SH-SY5Y (cell line): Measurements from ENCODE around the gene SLC25A5.

Experiments
- GATA2 ChIP-seq: IDR thresholded peaks from 2 replicates; pipeline ENCODE4 v1.6.1; 2011; ENCODE audit warnings: mild to moderate bottlenecking, low read depth, low read length
- GATA3 ChIP-seq: IDR thresholded peaks from 2 replicates; pipeline ENCODE4 v1.6.1; 2011; ENCODE audit warnings: low read depth, mild to moderate bottlenecking, low read length, moderate library complexity

SLC25A5 gene

DNA sequence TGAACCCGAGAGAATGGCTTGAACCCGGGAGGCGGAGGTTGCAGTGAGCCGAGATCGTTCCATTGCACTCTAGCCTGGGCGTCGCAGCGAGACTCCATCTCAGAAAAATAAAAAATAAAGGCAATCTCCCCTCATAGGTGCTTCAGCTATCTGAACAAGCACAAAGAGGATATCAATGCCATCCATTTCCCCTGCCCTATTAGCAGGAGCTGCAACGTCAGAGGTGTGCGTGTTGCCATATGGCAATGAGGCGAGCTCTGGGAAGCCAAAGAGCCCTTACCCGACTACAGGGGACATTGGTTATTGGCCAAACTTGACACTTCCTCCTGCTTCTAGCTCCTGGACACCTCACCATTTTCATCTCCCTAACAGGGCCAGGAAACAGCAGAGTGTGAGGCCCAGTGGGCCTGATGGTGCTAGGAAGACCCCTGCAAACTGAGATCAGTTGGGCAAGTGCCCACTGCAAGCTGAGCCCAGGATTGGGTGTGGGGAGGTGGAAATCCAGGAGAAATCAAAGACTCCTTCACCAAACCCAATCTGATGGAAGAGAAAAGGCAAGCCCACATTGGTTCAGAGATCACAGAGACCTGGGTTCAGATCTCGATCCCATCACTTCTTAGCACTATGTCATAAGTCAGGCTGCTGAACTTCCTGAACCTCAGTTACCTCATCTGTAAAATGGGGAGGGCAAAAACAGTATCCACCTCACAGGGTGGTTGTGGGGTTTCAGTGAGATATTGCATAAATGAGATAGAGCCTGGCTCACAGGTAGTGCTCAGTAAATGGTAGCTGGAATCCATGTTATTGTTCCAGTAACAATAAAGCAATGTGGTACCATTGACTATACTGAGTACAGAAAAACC is 21.2 kb downstream of the SLC25A5 start:
- no peak for TF ChIP-seq GATA2
- TF ChIP-seq GATA3 = no peak

DNA sequence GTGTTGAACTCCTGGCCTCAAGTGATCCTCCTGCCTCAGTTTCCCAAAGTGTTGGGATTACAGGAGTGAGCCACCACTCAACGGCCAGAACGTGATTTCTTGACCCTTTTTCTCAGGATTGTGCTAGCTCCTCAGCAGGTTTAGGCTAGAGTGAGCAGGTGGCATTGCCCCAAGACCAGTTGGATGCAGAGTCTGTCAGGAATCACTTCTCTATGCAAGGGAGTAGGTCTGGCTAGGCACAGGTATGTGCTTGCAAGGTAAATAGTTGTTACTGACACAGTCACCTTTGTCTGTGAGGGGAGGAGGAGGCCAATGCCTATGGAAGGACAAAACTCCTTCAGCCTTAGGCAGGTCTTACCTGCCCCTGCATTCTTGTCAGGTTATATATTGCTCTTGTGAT is 24.2 kb downstream of the SLC25A5 start:
- TF ChIP-seq GATA3 = no peak

DNA sequence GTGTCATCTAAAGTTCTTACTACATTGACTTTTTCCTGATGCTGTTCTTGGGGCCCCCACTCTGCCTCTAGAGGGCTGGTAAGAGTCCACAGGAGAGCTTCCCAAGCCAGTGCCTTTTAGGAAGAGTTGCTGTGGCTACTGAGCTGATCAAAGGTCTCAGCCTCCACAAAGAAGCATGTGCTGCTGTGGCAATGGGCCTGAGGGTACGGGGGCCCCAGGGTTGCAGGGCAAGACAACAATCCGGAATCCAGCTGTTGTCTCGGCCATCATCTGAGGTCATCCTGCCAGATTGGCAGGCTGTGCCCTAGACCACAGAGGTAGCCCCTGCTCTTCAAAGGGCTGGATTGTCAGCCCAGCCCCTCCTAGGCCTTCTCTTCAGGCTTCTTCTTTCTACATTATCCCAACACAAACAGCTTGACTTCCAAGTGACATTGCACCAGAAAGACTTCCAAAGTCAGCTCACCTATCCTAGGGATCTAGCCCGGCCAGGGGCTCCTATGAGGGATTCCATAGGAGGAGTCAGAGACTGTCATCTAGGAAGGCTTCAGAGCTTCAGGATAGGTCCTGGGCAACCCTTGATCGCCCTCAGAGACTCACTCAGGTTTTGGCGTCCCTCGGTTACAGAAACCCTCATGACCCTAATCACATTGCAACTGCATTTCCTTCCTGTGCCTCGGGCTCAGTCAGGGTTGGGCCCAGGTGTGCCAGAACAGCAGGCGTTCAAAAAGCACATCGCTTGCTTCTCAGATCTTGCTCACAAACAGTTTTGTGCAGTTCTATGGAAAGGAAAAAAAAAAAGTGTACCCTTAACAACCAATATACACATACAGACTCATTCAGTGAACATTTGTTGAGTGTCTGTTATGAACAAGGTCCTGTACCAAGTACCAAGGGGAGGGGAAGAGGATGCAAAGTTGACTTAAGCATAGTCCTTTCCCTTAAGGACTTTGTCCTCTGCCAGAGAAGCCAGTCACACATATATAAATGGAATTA is 27.8 kb downstream of the SLC25A5 start:
- TF ChIP-seq GATA2 (no peak), GATA3 (no peak)

DNA sequence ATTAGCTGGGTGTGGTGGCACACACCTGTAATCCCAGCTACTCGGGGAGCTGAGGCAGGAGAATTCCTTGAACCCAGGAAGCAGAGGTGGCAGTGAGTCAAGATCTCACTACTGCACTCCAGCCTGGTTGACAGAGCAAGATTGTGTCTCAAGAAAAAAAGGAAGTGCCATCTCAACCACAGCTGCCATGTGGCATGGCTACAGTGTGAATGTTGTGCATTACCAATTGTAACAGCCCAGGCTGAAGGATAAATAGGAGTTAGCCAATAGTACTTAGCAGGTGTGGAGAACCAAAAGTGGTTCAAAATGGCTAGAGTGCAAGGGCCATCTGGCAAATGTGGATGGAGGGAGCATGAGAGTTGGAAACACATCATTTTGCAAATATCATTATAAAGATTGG is 28.9 kb downstream of the SLC25A5 start:
- TF ChIP-seq GATA2 = no peak
- no peak for TF ChIP-seq GATA3

DNA sequence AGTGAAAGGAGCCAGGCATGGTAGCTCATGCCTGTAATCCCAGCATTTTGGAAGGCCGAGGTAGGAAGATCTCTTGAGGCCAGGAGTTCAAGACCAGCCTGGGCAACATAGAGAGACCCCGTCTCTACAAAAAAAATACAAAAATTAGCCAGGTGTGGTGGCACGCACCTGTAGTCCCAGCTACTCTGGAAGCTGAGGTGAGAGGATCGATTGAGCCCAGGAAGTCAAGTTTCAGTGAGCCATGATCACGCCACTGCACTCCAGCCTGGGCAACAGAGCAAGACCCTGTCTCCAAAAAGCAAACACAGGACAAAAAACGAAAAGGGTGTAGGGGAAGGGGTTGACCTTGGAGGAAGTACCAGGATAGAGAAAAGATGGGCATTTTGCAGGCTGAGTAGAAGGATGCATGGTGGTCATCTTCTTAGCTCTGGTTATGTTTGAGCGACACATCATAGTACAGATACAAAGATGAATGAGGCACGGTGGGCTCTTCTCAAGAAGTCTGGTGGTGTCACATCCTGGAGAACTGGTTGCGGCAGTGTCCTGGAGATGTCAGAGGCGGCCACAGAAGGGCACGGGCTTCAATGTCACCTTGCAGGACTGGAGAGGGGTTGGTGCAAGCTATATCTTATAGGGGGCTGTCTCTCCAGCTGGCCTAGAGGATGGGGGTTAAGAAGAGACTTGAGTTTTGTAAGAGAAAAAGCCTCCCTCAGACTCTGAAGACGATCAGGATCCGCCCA is 32.0 kb downstream of the SLC25A5 start:
- no peak for TF ChIP-seq GATA3
- TF ChIP-seq GATA2 = no peak

DNA sequence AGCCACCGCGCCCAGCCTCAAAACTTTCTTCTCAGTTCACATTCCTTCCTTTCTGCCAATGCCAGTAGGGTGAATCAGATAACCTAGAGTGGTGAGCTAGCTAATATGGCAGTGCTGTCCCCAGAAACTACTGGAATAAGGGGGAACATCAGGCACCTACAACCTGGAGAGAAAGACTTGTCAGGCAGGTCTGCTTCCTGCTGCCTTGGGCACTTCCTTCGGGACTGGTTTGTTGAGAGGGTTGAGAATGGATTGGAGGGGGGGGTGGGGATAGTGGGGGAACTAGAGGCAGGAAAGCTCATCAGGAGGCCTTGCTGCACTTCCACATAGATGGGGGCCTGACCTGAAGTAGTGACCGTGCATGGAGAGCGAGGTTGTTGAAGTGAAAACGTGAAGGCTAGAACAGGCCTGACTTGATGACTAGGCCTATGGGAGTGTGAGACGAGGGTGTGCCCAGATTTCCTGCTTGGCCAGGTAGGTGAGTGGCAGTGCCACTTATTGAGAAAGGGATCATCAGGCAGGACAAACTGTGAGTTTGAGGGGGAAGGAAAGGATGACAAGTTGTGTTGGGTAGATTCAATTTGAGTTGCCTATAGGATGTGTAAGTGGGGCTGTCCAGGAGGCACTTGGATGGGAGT is 33.4 kb downstream of the SLC25A5 start:
- no peak for TF ChIP-seq GATA2
- no peak for TF ChIP-seq GATA3

DNA sequence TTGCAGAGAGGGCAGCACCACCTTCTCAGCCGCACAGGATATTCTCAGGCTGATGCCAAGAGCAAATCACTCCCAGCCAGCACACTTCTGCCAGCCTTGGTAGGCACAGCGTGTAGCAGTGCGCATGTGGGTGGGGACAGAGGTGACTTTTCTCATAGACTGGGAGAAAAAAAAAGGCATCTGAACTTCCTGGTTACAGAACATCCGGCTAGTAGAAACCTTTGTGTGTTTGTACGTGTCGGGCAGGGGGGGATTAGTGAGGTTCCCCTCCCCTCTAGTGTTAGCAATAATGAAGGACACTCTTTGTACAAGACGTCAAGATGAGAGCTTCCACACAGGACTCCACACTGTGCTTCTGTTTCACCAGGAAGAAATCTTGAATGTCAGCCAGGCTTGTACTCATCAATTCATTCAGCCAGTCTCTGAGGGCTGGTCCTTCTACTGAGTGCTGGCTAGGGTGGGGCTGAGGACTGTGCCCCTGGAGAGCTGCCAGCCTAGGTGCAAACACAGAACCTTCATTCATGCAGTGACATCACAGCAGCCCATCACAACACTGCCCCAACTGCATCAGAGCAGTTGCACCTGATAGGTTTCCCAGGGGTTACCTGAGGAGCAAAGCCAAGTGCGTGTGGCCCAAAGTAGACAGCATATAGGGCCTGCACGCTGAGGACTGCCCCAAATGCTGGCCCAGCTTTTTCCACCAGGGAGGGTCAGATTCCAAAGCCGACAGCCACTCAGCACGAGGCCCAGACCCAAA is 34.7 kb downstream of the SLC25A5 start:
- TF ChIP-seq GATA2 (no peak), GATA3 (no peak)

DNA sequence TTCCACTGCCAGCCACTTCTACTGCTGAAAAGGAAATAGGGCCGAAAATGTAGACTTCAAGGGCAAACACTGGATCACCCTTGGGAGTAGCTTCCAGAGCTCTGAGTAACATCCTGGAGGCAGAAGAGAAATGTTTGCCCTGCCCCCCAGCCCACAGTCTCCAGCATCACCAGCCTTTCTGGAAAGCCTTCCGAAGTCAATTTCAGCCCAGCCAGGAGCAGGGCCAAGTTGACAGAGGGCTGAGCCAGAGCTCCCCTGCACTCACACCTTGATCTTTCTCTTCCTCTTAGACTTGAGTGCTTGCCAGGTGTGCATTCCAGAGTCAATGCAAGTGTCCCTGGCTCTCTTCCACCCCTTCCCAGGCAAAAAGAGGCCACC is 35.2 kb downstream of the SLC25A5 start:
- no peak for TF ChIP-seq GATA3
- no peak for TF ChIP-seq GATA2

DNA sequence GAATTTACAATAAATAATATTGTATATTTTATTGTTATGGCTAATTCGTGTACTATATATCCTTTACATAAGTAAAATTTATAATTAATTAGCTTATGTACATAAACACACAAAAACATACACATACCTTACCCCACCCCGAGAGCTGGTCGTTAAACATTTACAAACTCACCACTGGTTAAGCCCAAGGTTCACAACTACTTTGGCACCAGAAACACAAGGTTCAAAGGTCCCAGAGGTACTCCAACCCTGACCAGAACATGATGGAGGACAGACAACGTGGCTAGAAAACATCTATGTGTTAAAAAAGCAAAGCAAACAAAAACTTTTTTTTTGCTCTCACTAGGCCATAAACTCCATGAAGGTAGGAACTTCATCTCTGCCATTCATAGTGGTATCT is 37.7 kb downstream of the SLC25A5 start:
- no peak for TF ChIP-seq GATA2
- TF ChIP-seq GATA3 = no peak

DNA sequence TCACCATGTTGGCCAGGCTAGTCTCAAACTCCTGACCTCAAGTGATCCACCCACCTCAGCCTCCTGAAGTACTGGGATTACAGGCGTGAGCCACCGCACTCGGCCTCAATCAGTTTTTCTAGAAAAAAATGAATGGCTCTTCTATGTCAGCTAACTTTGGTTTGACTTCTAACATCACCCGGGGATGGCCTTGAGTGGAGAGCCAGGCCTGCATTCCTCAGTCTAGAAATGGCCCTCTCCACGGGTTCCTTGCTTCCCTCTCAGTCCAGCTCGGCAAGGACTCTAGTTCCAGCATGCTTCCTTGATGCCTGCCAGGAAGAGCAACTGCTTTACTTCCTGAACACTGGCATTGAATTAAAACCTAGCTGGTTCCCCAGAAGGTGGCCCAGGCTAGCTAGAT is 39.0 kb downstream of the SLC25A5 start:
- no peak for TF ChIP-seq GATA3

DNA sequence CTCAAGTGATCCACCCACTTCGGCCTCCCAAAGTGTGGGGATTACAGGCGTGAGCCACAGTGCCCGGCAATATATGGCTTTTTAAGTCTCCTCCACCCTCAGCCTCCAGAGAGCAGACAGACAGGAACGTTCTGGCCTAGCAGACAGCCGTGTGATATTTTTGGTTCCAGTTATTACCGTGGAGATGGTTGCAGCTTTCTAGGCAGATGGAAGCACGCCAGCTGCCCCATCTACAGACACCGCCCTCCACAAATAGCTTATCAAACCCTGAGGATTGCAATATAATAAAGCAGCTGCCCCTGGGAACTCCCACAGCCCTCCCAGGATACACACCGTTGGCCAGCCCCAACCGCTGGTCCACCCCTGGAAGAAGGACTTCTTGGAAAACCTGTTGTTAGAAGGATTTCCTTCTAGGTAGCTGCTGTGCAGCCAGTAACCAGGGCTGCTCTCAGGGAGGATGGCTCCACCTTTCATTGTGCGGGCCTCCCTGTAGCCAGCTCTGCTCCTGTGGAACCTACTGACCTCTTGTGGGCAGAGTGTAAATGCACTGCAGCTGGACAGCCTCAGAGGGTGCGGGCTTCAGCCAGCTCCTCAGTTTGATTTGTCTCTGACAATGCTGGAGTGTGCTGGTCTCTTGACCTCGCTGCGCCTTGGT is 44.0 kb downstream of the SLC25A5 start:
- TF ChIP-seq GATA2 (no peak), GATA3 (no peak)

DNA sequence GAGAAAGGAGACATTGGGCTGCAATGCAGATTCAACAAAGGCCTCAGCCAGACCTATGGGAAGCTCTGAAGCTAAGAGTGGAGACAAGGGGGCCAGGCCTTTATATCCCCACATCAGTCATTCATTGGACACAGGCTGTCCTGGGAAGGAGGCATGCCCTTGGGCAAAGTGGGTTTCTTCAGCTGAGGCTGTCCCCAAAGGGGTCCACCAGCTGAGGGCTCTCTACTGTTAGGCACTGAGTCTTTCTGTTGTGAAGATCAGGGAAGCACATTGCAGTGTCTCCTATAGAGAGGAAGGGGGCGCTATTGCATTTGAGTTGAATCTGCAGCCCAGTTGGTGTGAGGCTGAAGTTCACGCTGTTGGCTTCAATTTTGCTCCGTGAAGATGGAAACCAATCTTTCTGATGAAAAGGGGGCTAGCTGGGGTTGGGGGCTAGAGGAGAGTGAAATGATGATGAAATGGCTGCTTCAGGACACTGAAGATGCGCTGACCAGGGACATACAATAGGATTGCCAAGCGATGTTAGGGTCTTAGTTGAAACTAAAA is 48.0 kb downstream of the SLC25A5 start:
- TF ChIP-seq GATA2 (no peak), GATA3 (no peak)

DNA sequence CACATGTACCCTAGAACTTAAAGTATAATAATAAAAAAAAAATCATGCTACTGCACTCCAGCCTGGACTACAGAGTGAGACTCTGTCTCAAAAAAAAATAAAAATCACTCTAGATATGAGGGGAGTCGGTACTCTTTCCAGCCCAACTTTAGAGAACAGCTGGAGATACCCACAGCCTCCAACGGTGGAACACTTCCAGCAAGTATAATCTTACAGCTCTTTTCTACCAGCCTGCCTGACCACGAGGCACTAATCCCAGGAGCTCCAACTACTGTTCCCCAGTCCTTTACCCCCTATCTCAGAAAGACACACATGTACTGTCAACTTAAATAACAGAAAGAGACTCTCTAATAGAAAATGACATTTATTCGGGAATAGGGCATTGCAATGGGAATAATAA is 50.1 kb downstream of the SLC25A5 start:
- TF ChIP-seq GATA2 (no peak), GATA3 (no peak)
